Loucy (cell line): ENCODE results near the gene KLRC4.
"Not testable (repeated sequence)": the region's sequence is repeated elsewhere in the genome, so short reads cannot be mapped to it uniquely, and the experiment has no call there.

Experiments used
- CTCF ChIP-seq: fragments of 200-600 bp; sonication (generic); conservative IDR thresholded peaks from 2 replicates; pipeline ENCODE4 v1.5.1; 2014; ENCODE audit warnings: mild to moderate bottlenecking, antibody characterized with exemption, low read length
- EZH2phosphoT487 ChIP-seq: fragments of 200-600 bp; IDR thresholded peaks from 2 replicates; pipeline ENCODE4 v1.6.1; 2018; ENCODE audit warnings: antibody characterized with exemption, mild to moderate bottlenecking, moderate library complexity, borderline replicate concordance

GRCh38 chr12:10378737-10379136 lies 30.8 kb downstream of the KLRC4 start:
- not testable (repeated sequence) for TF ChIP-seq CTCF, EZH2phosphoT487
